ENCODE data around the gene SREBF1.
"Not testable (repeated sequence)": the region's sequence is repeated elsewhere in the genome, so short reads cannot be mapped to it uniquely, and the experiment has no call there.

SREBF1 gene

GRCh38 chr17:17812211-17813054 is 24.4 kb downstream of the SREBF1 start:
- DNase-seq (ENCODE audit: low read depth) = no peak
- H3K4me3 ChIP-seq (ENCODE audit: low read depth, low read length) = no peak overlapping the region
- peak; percentile 78 for TF ChIP-seq CTCF (IDR thresholded peaks at IDR 0.05; ENCODE audit: control insufficient read depth, extremely low read depth, insufficient read depth)

GRCh38 chr17:17811381-17812210 is 25.2 kb downstream of the SREBF1 start:
- DNase-seq (ENCODE audit: low read depth) = peak; percentile 75
- no peak overlapping the region for H3K4me3 ChIP-seq (ENCODE audit: low read depth, low read length)
- no peak for TF ChIP-seq CTCF (IDR thresholded peaks at IDR 0.05; ENCODE audit: control insufficient read depth, extremely low read depth, insufficient read depth)

- H3K4me3 ChIP-seq (ENCODE audit: low read depth, low read length) = peak overlapping the region; percentile 25; the same call in 1 of the 2 replicates
- TF ChIP-seq CTCF (IDR thresholded peaks at IDR 0.05; ENCODE audit: control insufficient read depth, extremely low read depth, insufficient read depth) = no peak
- DNase-seq (ENCODE audit: low read depth) = no peak
These were observed 25.9 kb downstream of the SREBF1 start for GRCh38 chr17:17810895-17811248.

GRCh38 chr17:17810084-17810894 is 26.5 kb downstream of the SREBF1 start:
- no peak for TF ChIP-seq CTCF (IDR thresholded peaks at IDR 0.05; ENCODE audit: control insufficient read depth, extremely low read depth, insufficient read depth)
- no peak for DNase-seq (ENCODE audit: low read depth)
- H3K4me3 ChIP-seq (ENCODE audit: low read depth, low read length) = peak overlapping the region; percentile 25

- DNase-seq (ENCODE audit: low read depth) = no peak
- no peak overlapping the region for H3K4me3 ChIP-seq (ENCODE audit: low read depth, low read length)
- no peak for TF ChIP-seq CTCF (IDR thresholded peaks at IDR 0.05; ENCODE audit: control insufficient read depth, extremely low read depth, insufficient read depth)
These were observed 27.2 kb downstream of the SREBF1 start for GRCh38 chr17:17809531-17810083.

GRCh38 chr17:17808706-17809432 is 27.9 kb downstream of the SREBF1 start:
- TF ChIP-seq CTCF (IDR thresholded peaks at IDR 0.05; ENCODE audit: control insufficient read depth, extremely low read depth, insufficient read depth) = no peak
- no peak for DNase-seq (ENCODE audit: low read depth)
- H3K4me3 ChIP-seq (ENCODE audit: low read depth, low read length) = no peak overlapping the region

- not testable (repeated sequence) for DNase-seq (ENCODE audit: low read depth); H3K4me3 ChIP-seq (ENCODE audit: low read depth, low read length)
These were observed 28.6 kb downstream of the SREBF1 start for GRCh38 chr17:17808200-17808599.
